GM21825 (cell line): ENCODE data around the gene MMP23B.

ENCODE experiments used
- ATAC-seq: cut with Tn5 transposase; IDR thresholded peaks from one replicate; pipeline ENCODE4 v1.9.1; 2021; ENCODE audit warnings: mild to moderate bottlenecking, moderate library complexity; ENCODE audit not compliant: unreplicated experiment

Gene MMP23B

DNA sequence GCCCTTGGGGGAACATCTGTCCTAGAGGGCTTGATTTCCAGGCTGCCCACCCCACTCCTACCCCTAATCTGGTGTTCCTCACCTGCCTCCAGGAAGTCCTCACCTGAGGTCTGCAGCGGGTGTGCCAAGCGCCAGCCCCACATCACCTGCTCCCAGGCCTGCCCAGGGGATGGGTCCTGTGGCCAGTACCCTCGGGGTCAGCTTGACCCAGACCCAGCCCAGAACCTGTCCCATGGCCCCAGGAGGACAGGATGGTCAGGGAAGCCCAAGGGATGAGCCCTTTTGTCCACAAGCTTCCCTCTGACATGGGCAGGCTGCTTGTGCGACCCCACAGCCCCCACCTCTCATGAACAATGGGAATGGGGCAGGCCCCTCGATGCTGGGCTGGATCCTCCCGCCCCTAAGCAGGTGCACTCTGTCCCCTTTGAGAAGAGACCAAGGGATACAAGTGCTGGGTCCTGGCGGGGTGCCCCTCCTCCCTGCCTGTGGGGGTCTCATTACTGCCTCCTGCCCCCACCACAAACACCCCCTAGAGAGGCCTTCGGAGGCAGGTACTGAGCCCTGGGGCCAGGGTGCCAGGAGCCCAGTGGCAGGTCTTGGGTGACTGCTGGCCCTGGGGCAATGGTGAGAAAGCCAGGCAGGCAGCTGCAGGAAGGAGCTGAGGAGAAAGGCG is 13.4 kb upstream of the MMP23B start:
- ATAC-seq = no peak

DNA sequence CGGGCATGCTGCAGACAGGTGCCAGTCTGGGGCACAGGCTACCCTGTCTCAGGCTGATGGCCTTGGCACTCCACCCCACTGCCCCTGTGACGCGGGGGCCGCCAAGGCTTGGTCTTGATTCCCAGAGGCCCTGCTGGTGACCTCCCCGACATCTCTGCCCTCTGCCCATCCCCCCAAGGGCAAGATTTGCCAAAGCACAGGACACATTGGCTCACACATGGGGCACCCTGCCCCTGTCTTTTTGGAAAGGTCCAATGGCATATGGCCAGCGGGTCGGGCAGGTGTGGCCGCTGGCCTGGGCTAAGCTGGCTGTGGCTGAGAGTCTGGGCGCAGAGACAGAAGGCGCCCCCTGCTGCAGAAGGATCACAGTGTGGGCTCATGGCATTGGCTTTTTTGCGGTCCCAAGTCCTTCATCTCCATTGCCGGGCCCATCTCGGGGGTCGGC is 12.0 kb upstream of the MMP23B start:
- ATAC-seq = no peak

DNA sequence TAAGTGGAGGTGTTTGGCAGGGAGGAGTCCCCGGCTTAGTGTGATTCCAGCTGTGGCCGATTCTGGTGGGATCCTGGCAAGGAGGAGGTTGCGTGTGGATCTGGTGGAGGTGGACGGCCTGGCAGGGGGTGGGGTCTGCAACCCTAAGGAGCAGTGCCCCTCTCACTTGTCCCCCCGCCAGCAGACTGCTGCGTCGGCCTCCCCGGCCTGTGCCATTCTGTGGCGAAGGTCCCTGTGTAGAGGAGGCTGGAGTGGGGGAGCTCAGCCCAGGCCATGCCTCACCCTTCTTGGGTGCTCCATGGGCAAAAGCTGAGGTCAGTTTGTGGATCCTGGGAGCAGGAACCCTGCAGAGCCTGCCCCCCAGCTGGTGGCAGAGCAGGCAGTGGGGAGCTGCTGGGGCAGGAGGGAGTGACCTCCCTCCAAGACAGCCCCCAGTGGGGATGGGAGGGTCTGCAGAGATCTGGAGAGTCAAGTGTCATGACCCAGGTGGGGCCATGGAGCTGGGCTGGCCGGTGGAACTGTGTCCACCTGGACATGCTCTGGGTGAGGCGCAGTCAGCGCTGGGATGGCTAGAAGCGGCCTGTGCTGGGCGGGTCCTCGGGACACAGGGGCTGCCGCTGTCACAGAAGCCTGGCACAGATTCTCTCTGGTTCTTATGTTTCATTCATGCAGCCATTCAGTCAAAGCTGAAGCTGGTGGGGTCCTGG is 11.4 kb upstream of the MMP23B start:
- ATAC-seq = no peak

DNA sequence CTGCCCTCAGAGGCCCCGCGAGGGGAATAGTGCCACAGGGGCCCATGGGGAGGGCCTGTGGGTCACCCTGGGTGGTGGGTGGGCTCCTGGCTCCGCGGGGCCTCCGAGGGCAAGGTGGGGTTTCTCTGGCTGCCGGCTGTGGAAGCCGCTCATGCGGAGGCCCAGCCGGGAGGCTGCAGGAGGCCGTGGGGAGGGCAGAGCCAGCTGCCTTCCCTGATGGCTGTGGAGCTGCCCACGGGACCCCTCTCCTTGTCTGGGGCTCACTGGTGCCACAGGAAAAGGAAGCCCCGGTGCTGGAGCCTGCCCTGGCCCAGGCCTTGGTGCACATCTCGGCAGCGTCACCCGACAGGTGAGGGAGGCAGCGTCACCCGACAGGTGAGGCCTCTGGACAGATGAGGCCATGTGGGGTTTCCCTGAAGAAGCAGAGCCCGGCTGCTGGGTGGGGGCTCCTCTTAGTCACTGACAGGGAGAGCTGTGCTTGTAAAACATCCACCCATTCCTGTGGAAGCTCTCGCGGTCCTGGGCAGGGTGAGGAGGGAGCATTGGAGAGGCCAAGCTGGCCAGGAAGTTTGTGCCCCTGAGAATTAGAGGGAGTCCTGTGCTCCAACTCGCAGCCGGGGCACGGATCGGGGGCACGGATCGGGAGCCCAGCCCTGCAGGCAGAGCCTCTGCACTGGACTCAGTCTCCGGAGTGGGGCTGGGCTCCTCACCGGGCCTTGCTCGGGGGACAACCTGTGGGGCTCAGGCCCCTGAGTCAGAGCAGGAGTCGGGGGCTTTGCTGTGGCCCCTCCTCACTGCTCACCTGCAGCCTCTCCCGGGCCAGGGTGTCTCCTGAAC is 10.6 kb upstream of the MMP23B start:
- ATAC-seq = no peak

DNA sequence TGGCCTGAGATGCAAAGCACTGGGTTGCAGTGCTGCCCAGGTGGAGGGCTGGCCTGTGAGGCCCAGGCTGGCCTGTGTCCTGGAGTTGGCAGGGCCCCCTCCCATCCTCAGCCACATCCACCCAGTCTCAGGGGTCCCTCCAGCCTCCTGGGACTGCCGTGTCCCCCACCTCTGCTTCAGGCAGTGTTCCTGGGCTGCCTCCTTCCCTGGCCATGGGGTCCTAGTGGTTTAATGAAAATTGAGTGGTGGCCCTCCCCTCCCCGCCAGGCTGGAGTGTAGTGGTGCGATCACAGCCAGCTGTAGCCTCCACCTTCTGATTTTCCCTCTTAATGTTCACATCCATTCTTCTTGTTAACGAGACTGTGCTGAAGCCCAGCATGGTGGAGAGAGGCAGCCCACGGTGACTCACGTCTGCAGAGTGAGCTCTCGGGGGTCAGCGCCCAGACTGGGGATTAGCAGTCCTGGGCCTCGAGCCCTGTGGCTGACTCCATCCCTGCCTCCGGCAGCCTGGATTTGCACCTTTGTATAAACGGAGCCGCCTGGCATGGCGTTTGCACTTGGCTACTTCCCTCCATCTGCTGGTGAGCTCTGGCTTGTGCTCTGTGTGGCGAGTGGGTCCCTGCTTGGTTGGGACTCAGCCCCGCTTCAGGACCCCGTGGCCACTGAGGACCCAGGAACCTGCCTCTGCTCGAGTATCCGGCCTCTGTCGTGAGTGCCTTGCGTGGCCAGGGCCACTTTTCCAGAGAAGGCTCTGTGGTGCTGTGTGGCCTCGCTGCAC is 9.8 kb upstream of the MMP23B start:
- no peak for ATAC-seq

DNA sequence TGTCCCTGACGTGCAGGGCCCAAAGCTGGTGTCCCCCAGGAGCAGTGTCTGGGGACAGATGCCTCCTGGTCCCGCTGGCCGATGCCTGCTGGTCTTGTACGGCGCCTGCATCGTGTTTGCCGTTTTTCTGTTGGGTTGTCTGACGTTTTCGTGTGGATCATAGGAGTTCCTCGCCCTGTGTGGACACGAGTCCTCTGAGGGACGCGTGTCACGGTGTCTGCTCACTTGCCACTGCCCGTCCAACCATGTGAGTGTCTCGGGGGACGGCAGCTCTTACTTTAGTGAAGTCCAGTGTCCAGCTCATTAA is 9.2 kb upstream of the MMP23B start:
- no peak for ATAC-seq

DNA sequence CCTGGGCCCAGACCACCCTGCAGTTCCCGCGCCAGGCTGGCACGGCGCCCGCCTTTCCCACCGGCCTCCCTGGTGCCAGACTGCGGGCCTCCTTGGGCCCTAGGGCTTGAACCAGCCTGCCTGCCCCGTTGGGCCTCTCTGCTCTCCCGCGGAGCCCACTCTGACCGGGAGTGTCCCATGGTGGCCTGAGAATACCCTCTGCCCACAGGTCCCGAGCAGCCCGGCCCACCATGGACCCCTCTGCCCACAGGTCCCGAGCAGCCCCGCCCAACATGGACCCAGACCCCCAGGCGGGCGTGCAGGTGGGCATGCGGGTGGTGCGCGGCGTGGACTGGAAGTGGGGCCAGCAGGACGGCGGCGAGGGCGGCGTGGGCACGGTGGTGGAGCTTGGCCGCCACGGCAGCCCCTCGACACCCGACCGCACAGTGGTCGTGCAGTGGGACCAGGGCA is 8.8 kb upstream of the MMP23B start:
- no peak for ATAC-seq

DNA sequence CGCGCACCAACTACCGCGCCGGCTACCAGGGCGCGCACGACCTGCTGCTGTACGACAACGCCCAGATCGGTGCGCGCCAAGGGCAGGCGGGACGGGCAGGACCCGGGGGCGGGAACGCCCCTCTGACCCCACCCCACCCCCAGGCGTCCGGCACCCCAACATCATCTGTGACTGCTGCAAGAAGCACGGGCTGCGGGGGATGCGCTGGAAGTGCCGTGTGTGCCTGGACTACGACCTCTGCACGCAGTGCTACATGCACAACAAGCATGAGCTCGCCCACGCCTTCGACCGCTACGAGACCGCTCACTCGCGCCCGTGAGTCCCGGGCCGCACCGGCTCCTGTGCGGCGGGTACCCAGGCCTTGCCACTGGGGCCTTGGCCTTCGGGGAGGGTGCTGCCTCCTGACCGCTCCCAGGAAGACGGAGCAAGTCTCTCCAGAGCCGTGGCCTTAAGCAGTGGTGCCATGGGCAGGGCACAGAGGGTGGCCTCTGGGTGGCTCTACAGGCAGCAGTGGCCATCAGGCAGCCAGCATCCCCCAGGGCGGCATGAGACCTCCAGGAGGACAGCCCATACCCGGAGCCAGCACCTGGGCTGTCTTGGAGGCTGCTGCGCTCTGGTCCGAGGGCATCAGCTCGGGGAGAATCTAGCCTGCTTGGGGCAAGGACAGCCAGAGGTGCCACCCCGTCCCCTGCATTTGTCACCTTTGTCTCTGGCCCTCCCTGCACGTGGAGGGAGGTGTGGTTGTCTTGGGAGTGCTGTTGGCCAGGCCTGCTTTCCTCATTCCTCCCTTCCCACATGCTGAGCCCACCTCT is 8.1 kb upstream of the MMP23B start:
- ATAC-seq = no peak

DNA sequence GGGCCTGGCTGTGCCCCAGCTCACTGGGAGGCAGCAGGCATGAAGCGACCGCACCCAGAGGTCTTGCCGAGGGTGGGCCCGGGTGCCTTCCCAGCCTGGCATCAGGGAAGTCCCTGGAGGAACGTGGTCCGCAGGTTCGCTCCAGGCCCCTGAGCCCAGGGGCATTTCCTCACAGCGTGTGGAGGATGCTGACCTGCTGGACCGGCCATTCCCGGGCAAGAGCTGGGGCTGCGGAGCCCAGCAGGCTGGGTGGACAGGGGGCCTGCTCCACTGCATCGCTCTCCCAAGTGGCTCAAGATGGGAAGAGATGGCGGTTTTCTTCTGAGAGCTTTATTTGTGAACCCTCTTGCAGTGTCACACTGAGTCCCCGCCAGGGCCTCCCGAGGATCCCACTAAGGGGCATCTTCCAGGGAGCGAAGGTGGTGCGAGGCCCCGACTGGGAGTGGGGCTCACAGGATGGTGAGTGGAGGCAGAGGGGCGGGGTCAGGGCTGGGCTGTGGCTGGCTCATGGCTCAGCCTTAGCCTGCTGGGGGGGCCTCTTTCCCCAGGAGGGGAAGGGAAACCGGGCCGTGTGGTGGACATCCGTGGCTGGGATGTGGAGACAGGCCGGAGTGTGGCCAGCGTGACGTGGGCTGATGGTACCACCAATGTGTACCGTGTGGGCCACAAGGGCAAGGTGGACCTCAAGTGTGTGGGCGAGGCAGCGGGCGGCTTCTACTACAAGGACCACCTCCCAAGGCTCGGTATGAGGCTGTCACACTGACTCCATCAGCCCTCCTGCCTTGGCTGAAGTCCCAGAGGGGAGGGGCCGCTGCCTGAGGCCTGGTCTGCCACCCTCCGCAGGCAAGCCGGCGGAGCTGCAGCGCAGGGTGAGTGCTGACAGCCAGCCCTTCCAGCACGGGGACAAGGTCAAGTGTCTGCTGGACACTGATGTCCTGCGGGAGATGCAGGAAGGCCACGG is 7.2 kb upstream of the MMP23B start:
- ATAC-seq = no peak

DNA sequence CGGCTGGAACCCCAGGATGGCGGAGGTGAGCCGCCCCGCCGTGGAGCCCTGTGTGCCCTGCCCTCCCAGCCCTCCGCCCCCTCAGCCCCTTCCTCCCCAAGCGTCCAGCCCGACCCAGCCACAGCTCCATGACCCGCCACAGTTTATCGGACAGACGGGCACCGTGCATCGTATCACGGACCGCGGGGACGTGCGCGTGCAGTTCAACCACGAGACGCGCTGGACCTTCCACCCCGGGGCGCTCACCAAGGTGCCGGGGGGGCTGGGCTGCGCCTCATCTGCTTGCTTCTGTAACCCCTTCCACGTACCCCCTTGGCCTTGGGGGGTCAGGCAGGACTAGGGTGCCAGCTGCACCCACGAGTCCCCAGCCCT is 6.6 kb upstream of the MMP23B start:
- ATAC-seq = no peak

DNA sequence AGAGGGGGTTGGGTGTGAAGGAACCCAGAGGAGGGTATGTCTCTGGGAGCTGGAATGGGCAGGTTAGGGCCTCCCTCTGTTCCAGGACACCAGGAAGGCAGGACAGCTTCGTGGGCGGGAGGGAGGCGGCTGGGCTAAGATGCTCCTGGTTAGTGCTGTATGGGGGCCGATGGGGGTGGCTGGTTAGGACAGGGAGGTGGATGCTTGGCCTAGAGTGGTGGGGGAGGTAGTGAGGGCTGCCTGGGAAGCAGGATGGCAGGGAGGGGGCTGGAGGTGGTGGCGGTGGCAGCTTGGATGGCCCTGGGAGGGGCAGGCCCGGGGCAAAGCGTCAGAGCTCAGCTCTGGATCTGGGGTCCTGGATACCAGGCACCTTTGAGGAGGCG is 6.2 kb upstream of the MMP23B start:
- no peak for ATAC-seq

DNA sequence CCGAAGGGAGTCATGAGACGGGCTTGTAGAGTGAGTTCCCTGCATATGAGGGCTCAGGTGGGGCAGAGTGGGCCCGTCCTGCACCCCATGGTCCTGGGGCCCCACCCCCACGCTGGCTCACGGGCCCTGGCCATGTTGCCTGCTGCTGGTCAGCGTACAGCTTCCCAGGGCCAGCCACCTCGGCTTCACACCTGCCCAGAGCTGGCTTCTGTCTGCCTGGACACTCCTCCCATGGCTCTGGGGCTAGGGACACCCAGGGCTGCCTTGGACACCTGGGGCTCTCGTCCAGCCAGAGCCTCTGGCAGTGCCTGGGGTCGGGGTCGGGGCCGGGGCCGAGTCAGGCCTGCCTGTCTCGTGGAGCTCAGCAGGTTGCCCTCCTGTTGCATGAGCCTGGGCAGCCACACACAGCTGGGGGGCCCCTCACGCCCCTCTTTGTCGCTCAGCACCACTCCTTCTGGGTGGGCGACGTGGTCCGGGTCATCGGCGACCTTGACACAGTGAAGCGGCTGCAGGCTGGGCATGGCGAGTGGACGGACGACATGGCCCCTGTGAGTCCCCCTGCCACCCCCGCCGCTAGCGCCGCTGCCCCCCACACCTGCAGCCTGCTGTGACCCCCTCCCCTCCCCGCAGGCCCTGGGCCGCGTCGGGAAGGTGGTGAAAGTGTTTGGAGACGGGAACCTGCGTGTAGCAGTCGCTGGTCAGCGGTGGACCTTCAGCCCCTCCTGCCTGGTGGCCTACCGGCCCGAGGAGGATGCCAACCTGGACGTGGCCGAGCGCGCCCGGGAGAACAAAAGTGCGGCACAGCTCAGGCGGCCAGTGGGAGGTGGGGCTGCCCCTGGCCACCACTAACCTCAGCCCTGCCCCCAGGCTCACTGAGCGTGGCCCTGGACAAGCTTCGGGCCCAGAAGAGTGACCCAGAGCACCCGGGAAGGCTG is 5.5 kb upstream of the MMP23B start:
- ATAC-seq = no peak

DNA sequence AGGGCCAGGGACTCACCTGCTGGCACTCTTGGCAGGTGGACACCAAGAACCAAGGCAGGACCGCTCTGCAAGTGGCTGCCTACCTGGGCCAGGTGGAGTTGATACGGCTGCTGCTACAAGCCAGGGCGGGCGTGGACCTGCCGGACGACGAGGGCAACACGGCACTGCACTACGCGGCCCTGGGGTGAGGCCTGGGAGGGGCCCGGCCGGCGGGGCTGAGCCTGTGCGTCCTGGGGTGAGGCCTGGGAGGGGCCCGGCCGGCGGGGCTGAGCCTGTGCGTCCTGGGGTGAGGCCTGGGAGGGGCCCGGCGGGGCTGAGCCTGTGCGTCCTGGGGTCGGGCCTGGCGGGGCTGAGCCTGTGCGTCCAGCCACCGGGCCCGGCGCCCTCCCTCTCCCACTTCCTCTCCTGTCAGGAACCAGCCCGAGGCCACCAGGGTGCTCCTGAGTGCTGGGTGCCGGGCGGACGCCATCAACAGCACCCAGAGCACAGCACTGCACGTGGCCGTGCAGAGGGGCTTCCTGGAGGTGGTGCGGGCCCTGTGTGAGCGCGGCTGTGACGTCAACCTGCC is 4.6 kb upstream of the MMP23B start:
- no peak for ATAC-seq

DNA sequence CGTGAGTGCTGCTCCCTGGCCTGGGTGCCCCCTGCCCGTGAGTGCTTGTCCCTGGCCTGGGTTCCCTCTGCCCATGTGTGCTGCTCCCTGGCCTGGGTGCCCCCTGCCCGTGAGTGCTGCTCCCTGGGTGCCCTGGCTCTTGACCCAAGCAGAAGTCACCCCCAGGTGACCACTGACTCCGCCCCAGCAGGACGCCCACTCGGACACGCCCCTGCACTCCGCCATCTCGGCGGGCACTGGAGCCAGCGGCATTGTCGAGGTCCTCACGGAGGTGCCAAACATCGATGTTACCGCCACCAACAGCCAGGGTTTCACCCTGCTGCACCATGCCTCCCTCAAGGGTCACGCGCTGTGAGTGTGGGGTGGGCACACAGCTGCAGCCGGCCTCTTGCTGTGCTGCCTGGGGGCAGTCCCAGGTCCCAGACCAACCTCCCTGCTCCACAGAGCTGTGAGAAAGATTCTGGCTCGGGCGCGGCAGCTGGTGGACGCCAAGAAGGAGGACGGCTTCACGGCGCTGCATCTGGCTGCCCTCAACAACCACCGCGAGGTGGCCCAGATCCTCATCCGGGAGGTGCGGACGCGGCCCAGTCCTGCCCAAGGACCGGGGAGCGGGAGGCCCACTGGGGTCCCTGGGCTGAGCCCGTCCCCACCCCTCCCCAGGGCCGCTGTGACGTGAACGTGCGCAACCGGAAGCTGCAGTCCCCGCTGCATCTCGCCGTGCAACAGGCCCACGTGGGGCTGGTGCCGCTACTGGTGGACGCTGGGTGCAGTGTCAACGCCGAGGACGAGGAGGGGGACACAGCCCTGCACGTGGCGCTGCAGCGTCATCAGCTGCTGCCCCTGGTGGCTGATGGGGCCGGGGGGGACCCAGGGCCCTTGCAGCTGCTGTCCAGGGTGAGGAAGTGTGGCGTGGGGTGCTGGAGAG is 3.9 kb upstream of the MMP23B start:
- ATAC-seq = no peak

DNA sequence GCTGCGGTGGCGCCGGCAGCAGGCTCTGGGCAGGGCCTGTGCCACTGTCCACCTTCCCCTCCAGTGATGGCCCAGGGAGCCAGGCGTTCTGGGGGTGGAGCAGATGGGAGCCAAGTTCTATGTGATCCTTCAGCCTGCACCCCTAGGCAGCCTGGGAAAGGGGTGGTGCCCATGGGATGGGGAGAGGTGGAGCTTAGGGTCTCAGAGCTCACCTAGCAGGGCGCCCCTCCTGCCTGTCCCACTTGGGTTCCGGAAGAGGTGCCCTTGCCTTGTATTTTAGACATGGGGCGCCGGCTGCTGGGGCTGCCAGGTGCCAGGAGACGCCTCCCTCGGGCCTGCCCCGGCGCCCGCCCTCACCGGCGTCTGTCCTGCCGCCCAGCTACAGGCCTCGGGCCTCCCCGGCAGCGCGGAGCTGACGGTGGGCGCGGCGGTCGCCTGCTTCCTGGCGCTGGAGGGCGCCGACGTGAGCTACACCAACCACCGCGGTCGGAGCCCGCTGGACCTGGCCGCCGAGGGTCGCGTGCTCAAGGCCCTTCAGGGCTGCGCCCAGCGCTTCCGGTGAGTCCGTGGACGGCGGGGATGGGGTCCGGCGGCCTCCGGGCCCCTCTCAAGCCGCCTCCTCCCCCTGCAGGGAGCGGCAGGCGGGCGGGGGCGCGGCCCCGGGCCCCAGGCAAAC is 3.1 kb upstream of the MMP23B start:
- no peak for ATAC-seq
